GOT3 (cell line): Measurements from ENCODE around the gene VCL.
"Not testable (repeated sequence)": the region's sequence is repeated elsewhere in the genome, so short reads cannot be mapped to it uniquely, and the experiment has no call there.

ENCODE experiments used
- DNase-seq: peaks from one replicate; lab custom pipeline; 2025; ENCODE audit warnings: mixed read lengths; lab: John Stamatoyannopoulos, UW

Gene VCL

DNA sequence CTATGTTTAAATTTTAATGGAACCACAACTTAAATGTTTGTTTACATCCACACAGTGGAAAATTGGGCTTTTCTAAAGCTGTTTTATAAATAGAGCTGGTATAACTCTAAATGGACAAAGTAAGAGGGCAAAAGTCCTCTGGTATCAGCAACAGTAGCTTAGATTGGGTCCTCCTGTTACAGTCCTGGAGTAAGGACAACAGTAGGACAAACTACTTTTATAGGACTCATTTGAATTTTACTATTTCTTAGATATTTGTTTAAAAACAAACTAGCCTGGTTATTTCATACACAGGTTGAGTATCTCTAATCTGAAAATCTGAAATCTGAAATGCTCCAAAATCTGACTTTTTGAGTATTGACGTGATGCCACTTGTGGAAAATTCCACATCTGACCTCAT is 8.4 kb downstream of the VCL start:
- DNase-seq: no peak

DNA sequence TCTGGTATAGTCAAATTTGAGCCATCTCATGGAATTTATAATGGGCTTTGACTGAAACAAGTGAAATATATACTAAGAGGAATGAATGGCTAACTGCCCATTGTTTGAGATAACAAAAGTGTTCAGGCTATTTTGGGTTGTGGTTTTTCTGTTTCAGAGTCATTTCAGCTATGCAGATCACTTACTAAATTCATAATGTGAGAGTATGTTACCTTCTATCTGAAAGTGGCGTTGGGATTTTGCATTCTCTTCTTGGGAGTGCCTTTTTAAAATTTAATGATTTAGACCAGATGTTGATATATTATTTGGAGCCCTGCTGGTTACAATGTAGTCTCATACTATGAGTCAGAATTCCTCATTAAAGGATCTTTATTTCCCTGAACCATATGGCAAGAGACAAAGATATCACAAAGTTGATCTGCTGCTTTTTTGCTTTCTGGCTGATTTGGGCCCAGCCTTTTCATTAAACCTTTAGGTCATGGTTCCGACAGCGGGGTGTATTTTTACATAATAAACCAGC is 10.4 kb downstream of the VCL start:
- DNase-seq: no peak

DNA sequence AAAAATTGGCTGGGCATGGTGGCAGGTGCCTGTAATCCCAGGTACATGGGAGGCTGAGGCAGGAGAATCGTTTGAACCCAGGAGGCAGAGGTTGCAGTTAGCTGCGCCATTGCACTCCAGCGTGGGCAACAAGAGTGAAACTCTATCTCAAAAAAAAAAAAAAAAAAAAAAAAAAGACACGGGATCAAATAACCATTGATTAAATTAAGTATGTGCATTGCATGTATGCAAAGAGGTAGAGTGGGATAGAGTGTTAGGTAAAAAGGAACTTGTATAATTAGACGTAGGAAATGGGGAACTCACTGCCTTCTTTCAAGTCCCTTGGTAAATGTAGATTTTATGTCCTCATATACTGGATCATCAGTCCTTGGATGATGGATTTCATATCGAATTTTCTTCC is 13.1 kb downstream of the VCL start:
- DNase-seq: no peak

DNA sequence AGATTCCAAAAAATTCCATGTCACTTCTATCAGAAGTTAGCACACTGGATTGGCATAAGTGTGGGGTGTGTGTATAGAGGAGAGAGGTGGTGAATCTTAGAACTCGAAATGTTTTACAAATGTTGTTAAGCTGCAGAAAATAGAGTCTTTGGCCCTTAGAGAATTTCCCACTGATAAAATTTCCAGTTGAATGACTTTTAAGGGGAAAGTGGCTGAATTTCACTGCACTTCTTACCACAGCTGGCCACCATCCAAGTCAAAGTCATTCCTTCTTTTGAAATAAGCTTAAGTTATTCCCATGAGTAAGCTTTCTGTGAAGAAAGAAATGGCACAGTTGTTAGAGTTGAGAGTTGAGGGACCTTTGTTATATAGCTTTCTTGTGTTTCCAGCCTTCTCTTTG is 13.9 kb downstream of the VCL start:
- DNase-seq: no peak

DNA sequence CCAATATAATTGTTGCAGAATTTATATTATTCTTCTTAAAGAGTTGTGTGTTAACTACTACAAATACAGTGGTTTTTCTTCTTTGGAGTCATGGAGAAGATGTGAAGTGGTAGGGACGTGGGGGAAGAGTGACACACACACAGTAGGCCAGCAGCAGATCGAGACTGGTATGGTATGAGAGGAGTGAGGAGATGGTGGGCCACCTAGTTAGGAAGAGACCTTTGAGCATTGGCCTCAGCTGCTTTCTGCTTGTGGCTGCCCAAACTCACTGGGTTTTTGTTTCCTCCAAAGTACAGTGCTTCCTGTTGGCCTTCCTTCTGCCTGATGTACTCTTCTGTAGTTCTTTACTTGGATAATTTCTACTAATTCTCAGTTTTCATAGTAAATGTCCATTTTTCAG is 14.6 kb downstream of the VCL start:
- no peak for DNase-seq

DNA sequence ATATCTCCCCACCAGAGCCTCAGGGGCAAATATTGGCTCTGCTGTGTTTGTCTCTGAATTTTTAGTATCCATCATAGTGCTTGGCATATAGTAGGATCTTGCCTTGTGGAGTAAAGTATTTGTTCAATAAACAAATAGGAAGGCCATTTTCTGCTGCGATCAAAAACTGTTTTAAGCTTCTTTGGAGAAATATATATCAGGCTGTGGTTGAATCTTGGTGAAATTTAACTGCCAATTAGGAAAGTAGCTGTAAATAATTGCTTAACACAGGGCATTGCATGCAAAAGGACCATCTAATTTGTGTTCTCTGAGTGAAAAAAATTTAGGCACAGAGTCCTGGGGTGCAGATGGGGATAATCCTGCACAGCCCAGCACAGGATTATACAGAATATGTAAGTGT is 15.1 kb downstream of the VCL start:
- DNase-seq: no peak

DNA sequence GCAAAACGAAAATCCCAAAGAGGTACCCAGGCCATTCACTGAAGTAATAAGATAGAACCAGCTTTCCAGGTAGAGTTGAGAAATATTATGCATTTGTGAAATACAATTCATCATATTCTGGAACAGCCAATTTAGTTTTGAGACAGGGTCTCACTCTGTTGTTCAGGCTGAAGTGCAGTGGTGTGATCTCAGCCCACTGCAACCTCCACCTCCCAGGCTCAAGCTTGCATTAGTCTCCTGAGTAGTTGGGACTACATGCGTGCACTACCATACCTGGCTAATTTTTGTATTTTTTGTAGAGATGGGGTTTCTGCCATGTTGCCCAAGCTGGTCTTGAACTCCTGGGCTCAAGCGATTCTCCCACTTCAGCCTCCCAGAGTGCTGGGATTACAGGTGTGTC is 16.7 kb downstream of the VCL start:
- not testable (repeated sequence) for DNase-seq

DNA sequence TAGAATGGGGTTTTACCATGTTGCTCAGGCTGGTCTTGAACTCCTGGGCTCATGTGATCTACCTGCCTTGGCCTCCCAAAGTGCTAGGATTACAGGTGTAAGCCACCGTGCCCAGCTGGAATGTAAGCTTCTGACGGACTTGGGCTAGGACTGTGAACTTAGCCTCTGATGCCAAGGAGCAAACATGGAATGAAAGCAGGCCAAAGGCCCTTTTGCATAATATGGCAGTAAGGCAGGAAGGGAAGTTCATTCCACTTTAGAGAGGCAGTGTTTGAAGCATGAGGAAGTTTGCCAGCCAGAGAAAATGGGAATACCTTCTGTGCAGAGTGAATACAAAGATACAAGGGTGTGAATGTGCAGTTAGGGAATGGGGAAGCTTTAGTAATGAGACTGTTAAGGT is 20.3 kb downstream of the VCL start:
- DNase-seq: no peak

DNA sequence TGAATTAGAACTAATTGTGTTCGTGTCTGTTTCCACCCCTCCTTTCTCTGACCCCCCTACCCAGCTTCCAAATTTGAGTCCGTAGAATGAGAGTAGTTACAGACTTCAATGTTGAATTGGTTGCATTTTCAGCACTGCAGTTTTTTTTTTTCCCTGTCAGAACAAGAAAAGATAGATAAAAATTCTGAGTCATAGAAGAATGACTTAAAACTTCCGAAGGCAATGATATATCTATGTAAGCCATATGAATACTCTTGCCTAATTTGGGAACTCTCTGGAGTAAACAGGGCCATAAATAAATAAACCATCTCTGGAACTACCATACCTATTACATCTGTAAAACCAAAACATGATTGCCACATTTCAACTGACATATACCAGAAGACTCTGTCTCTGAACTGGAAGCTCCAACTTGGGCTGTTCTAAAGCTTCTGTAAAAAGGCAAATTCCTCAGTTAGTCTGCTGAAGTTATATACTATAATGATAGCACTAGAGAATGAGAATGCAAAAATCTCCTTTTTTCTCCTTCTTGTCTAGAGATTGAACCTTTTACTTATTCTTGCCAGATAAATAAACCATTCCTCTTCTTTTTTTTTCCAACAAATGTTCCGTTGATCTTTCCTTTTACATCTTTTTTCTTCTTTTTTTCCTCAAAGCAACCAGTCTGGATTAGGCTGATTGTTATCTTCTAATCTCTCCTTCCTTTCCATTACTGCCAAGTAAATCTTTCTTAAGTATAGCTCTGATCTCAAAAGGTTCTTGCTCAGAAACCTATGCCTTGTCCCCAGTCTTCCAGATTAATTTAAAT is 23.5 kb downstream of the VCL start:
- DNase-seq: no peak

DNA sequence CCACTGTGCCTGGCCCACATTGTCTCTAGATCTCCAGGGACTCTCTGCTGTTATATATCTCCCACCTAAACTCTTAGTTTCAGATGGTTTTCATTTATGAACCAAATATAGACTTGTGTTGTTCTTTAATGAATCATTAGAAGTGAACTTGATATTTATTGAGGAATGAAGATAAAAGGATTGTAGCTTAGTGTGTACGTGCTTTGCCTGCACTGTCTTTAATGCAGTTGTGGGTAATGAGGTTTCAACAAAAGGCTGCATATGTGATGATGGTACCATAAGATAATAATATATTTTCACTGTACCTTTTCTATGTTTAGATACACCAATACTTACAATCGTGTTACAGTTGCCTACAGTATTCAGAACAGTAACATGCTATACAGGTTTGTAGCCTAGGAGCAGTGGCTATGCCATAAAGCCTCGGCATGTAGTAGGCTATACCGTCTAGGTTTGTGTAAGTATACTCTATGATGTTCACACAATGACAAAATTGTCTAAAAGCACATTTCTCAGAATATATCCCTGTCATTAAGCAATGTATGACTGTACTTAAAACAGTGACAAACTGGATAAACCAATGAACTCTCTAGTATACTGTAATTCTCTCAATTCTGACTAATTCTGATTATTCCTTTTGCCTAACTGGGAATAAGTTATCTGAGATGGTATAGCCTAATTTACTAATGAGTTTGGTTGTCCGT is 25.2 kb downstream of the VCL start:
- no peak for DNase-seq

DNA sequence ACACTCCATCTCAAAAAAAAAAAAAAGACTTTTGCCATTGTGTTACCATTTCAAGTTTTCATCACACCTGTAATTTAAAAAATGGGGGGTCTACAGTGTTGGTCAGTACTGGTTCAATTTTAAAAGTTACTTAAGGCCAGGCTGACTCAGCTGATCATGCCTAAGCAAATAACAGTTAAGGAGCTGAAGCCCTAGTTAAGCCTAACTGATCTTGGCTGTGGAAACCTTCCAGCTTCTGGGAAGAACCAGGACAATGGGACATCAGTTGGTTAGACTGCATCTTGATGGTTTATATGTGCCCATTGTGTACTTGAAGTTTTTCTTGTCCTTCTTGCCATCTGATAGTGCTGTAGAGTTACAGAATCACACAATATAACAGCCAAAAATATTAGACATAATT is 26.7 kb downstream of the VCL start:
- DNase-seq: no peak

DNA sequence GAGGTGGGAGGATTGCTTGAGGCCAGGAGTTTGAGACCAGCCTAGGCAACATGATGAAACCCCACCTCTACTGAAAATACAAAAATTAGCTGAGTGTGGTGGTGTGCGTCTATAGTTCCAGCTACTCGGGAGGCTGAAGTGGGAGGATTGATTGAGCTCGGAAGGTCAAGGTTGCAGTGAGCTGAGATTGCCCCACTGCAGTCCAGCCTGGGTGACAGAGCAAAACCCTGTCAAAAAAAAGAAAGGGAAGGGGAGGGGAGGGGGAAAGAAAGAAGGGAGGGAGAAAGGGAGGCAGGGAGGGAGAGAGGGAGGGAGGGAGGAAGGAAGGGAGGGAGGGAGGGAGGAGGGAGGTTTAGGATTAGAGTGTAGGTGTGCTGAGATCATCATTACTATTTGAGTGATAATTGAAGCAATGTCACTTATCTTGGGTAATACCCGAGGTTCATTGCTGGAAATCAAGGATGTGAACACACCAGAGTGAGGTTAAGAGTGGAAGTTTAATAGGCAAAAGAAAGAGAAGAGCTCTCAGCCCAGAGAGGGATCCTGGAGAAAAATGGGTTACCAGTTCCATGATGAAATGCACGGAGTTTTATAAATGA is 27.6 kb downstream of the VCL start:
- no peak for DNase-seq

DNA sequence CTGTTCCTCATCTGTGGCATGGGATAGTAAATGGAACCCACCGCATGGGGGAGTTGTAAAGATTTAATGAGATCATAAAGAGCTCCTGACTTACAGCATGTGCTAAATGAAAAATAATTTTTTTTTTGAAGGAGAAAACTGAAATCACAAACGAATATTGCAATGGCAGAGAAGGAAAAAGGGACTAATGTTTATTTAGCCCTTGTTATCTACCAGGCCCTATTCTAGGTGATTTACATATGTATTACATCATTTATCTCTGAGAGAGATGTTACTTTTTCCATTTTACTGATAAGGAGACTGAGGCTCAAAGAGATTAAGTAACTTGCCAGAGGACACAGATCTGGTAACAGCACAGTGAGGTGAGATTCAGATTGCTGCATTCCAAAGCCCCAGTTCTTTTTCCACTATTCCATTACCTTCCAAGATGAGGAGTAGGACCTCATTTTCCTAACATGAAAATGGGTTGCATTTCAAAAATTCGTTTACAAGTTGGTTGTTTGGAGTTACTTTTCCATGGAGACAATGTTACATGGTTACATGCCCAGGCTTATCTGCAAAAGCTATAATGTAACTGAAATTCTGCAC is 28.6 kb downstream of the VCL start:
- DNase-seq: no peak

DNA sequence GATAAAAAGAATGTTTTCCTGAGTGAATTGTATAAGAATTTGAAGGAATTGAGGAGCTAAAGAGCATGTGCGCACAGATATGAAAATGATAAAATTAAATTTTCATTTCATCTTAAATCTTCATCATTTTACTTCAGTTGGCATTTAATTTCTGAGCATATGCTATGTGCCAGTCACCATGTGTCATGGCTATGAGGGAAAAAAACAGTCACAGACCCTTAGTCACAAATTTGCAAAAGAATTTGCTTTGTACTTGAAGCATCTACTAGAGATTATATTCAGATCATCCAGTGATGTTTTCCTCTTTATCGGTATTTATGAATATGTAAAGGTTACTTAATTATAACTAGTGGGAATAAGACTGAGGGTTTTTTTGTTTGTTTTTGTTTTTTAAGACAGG is 29.8 kb downstream of the VCL start:
- DNase-seq: no peak

DNA sequence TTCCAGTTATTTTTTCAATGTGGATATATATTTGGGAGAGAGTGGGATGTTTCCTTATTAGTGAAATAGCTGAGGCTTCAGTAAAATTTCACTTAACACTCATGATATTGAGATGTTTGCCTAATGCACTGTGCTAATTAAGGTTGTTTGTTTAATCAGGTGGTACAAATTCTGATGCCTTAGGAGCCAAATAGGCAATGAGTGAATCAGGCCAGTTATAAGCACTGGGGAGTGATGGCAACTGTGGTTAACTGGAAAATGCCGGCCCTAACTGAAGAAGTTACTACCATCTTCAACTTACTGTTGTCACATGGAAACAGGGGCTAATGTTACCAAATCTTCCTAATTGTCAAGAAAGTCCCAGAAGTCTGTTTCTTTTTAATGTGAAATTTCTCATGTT is 32.0 kb downstream of the VCL start:
- DNase-seq: no peak

DNA sequence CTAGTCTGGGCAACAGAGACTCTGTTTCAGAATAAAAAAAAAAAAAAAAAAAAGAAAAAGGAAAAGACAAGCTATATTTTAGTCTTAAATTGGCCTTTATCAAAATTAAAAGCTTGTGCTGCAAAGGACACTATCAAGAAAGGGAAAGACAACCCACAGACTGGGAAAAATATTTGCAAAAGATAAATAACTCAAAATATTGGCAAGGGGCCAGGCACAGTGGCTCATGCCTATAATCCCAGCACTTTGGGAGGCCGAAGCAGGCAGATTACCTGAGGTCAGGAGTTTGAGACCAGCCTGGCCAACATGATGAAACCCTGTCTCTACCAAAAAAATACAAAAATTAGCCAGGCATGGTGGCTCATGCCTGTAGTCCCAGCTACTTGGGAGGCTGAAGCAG is 34.3 kb downstream of the VCL start:
- not testable (repeated sequence) for DNase-seq

DNA sequence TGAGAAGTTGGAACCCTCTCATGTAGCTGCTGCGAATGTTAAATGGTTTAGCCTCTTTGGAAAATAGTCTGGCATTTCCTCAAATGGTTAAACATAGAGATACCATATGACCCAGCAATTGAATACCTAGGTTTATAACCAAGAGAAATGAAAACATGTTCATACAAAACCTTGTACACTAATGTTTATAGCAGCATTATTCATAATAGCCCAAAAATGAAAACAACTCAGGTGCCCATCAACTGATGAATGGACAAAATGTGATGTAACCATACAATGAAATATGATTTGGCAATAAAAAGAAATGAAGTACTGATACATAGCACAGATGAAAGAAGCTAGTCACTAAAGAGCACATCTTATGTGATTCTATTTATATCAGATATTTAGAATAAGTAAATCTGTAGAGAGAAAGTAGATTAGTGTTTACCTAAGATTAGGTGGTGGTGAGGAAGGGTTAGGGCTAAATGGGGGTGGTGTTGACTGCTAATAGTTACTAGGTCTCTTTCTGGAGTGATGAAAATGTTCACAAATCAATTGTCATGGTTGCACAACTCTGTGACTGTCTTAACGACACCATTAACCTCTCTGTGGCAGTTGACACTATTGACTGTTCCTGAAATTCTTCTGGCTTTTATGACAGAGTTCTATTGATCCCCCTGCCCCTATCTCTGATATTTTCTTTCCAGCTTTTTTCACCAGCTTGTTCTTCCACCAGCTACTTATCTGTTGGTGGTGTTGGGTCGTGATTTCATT is 35.2 kb downstream of the VCL start:
- no peak for DNase-seq

DNA sequence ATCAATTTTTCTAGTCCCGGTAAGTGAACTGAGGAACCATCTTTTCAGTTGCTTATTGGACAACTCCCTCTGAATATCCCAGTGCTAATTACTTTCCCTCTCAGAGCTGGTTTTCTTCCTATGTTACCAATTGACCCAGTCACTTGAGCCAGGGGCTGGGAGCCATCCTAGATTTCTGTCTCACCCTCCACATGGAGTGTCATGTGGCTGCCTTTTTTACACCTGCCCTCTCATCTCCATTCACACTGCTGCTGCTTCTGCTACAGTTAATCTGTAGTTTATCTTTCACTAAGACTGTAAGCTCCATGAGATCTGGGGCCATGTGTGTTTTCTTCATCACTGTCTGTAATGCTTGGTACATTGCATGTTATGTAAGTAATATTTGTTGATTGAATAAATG is 35.8 kb downstream of the VCL start:
- DNase-seq: no peak

DNA sequence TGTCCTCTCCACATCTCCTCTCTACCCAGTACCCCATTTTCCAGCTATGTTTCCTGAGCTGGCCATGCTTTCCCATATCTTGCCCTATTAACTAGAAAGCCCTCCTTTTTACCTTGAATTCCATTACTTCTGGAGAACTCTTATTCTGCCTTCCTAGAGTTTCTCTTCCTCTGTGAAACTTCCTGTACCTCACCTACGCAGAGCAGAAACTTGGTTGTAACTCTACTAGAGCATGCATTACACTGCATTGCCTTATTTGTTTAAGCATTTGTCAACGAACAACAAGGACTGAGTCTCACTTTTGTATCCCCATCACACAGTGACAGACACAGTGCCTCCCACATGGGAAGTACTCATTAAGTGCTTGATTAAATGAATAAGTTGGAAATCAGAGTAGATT is 36.4 kb downstream of the VCL start:
- DNase-seq: no peak

DNA sequence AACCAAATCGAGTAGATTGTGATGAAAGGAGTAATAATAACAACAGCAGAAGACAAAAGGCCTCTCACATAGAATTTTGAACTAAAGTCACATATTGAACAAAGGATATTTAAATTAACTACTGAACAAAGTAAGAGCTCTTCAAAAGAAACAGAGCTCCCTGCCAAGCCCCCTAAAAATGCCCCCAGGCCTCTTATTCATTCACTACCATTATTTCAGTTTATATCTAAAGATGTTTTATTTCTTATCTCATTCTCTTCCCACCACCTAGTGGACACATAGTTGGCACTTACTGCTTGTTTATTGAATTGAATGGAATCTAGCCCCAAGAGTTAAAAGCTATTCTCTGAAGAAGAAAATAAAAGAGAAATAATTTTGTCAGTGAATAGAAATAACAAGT is 37.4 kb downstream of the VCL start:
- DNase-seq: no peak

DNA sequence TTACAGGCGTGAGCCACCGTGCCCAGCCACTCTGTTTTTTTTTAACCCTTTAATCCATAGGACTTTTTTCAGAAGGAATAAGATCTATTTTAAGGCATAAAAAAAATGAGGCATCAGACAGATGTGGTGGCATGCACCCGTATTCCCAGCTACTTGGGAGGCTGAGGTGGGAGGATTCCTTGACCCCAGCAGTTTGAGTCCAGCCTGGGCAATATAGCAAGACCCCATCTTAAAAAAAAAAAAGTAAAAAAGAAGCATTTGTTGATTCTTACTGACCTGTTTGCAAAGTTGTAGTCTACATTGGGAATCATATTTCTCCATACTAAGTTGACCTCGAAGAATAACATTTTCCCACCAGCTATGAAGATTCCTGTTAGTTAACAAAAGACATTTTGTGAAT is 38.6 kb downstream of the VCL start:
- DNase-seq: no peak

DNA sequence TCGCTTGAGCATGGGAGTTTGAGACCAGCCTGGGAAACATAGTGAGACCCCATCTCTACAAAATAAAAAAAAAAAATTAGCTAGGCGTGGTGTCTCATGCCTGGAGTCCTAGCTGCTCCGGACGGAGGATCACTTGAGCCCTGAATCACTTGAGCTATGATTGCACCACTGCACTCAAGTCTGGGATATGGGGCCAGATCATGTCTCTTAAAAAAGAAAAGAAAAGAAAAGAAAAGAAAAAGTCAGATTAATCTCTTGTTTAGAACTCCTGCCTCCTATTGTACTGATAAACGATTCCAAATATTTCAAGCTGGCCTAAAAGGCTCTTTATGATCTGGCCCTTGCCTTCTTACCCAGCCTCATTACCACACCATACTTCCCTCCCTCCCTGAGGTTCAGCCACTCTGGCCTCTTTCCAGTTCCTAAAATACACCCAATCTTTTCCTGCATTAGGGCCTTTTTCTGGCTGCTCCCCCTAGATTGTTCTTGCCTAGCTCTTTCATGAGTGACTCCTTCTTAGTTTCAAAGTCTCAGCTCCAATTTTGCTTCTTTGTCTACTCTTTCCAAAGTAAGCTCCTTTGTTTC is 41.7 kb downstream of the VCL start:
- DNase-seq: no peak
